Small intestine (tissue), 7 donors: ENCODE measurements around the gene DHRS9. TPM values are rescaled to one million over a fixed set of nuclear protein-coding genes. Genes with fewer than 3 reads are reported as not detected.

Source experiments
- DNase-seq, 2 donors: peaks; one replicate each; pipeline versions ENCODE4 v3.0.0 to v3.0.0-alpha.2; 2013
- FAIRE-seq: peaks from 2 replicates; lab custom pipeline; 2012; peaks lifted over from hg19 to GRCh38; lab: Jason Lieb, UNC
- H3K27ac ChIP-seq, 3 donors: one replicate each; pipeline ENCODE4 v1.5.1; 2013; ENCODE audit warnings: low read length in 2 of 3, mild to moderate bottlenecking in 2 of 3, control low read depth in 1 of 3, inconsistent platforms in 1 of 3, low read depth in 1 of 3, moderate library complexity in 1 of 3
- H3K27me3 ChIP-seq, 3 donors: one replicate each; pipeline ENCODE4 v1.6.1; 2013; ENCODE audit warnings: low read length in 3 of 3, inconsistent platforms in 1 of 3; ENCODE audit not compliant: control insufficient read depth in 3 of 3, insufficient read depth in 3 of 3
- H3K36me3 ChIP-seq, 3 donors: one replicate each; pipeline ENCODE4 v1.6.1; 2013; ENCODE audit warnings: low read length in 3 of 3, inconsistent platforms in 1 of 3, low read depth in 1 of 3, mild to moderate bottlenecking in 1 of 3, moderate library complexity in 1 of 3; ENCODE audit not compliant: control insufficient read depth in 3 of 3, insufficient read depth in 2 of 3
- H3K4me1 ChIP-seq, 3 donors: one replicate each; pipeline ENCODE4 v1.6.1; 2013; ENCODE audit warnings: low read length in 2 of 3, inconsistent platforms in 1 of 3, low read depth in 1 of 3, mild to moderate bottlenecking in 1 of 3, moderate library complexity in 1 of 3; ENCODE audit not compliant: control insufficient read depth in 3 of 3, insufficient read depth in 2 of 3
- H3K4me3 ChIP-seq, 3 donors: one replicate each; pipeline ENCODE4 v1.5.1; 2013; ENCODE audit warnings: low read length in 3 of 3, control low read depth in 1 of 3, inconsistent platforms in 1 of 3, low read depth in 1 of 3, mild to moderate bottlenecking in 1 of 3, moderate library complexity in 1 of 3
- H3K9me3 ChIP-seq, 2 donors: one replicate each; pipeline ENCODE4 v1.6.1; 2013; ENCODE audit warnings: low read depth in 1 of 2, low read length in 1 of 2; ENCODE audit not compliant: control insufficient read depth in 2 of 2, insufficient read depth in 1 of 2
- WGBS, 3 donors: extraction: QIAGEN DNeasy Blood & Tissue Kit; methylation state at CpG; one replicate each; pipeline ENCODE4 v1.1.7; 2013; 5-methylcytosine and 5-hydroxymethylcytosine counted together
- polyA plus RNA-seq, 4 donors: library from polyadenylated mRNA; stranded (reverse) in 3 of 4; unstranded in 1 of 4; fragments of 200-250 nt in 3 of 4; fragments of 120-200 nt in 1 of 4; gene quantifications; one replicate each; pipeline versions ENCODE4 v1.2.1 to v1.2.3, GENCODE V29; 2013
- donor health status: healthy with polysubstance abuse.
- donor health status: control.
- donor health status: control.
- donor health status: Bipolar disorder and iron deficiency.
- donor health status: healthy.

DHRS9 gene
- polyA plus RNA-seq, 4 donors: 0.58 to 1.8 (median 0.92) TPM

GRCh38 chr2:169094676-169095075, 25.3 kb downstream of the DHRS9 start:
- H3K4me1 ChIP-seq: no peaks in the 10 kb centered on the region
- no peak overlapping the region for H3K4me3 ChIP-seq
- H3K9me3 ChIP-seq: no peaks in the 10 kb centered on the region
- no peak for DNase-seq
- H3K36me3 ChIP-seq: no peaks in the 10 kb centered on the region
- no peak for FAIRE-seq
- H3K27ac ChIP-seq: no peak overlapping the region
- 92 to 94% (median 93%) methylated on average over 1 of the region's 1 CpG for WGBS, 3 donors
- no peaks in the 10 kb centered on the region for H3K27me3 ChIP-seq

GRCh38 chr2:169095621-169096105, 26.3 kb downstream of the DHRS9 start:
- no peaks in the 10 kb centered on the region for H3K27me3 ChIP-seq
- 63 to 83% (median 69%) methylated on average over 5 of the region's 5 CpGs for WGBS, 3 donors
- DNase-seq (no peak), FAIRE-seq (no peak)
- no peak overlapping the region for H3K4me3 ChIP-seq
- H3K4me1 ChIP-seq: no peaks in the 10 kb centered on the region
- no peaks in the 10 kb centered on the region for H3K9me3 ChIP-seq
- H3K36me3 ChIP-seq: no peaks in the 10 kb centered on the region
- no peak overlapping the region for H3K27ac ChIP-seq

DNA sequence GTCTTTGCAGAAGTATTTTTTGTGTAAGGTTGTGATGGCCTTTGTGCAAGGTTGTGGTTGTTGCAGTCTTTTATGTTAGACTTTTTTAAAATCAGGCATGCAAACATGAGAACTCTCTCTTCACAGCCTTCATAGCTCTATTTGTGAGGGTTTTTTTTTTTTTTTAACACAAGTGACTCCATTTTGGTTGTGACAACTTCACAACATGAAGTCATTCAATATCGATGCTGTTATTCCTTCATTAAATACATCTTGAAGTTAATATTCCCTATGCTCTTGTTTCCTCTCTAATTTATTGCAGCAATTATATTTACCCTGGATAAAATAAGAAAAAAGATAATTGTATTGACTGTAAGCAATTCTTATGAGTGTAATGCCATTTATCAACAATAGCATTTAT, 35.5 kb downstream of the DHRS9 start:
- H3K27ac ChIP-seq: no peak overlapping the region
- peaks cover 0 to 2% (median 0%) of the 10 kb centered on the region in 3 donors for H3K27me3 ChIP-seq
- WGBS, 3 donors: 82 to 95% (median 83%) methylated on average over 1 of the region's 1 CpG
- H3K36me3 ChIP-seq: no peaks in the 10 kb centered on the region
- DNase-seq (no peak), FAIRE-seq (no peak)
- H3K4me3 ChIP-seq: no peak overlapping the region
- no peaks in the 10 kb centered on the region for H3K9me3 ChIP-seq
- no peaks in the 10 kb centered on the region for H3K4me1 ChIP-seq

- H3K27me3 ChIP-seq: peaks cover 0 to 2% (median 0%) of the 10 kb centered on the region in 3 donors
- H3K4me1 ChIP-seq: no peaks in the 10 kb centered on the region
- H3K9me3 ChIP-seq: no peaks in the 10 kb centered on the region
- no peak overlapping the region for H3K4me3 ChIP-seq
- no peaks in the 10 kb centered on the region for H3K36me3 ChIP-seq
- 52 to 94% (median 53%) methylated on average over 1 of the region's 1 CpG for WGBS, 3 donors
- no peak for FAIRE-seq
- peak overlapping the region in 1 of 3 donors; percentile 27 for H3K27ac ChIP-seq
- DNase-seq: peak in 1 of 2 donors; percentile 31
Measured at GRCh38 chr2:169105476-169105875, 36.1 kb downstream of the DHRS9 start.

GRCh38 chr2:169106134-169106533, 36.8 kb downstream of the DHRS9 start:
- Histone ChIP-seq H3K4me1 (no peaks in the 10 kb centered on the region), H3K4me3 (no peak overlapping the region), H3K27me3 (peaks cover 0 to 2% (median 0%) of the 10 kb centered on the region in 3 donors), H3K9me3 (no peaks in the 10 kb centered on the region), H3K36me3 (no peaks in the 10 kb centered on the region), H3K27ac (peak overlapping the region in 1 of 3 donors; percentile 27)
- DNase-seq (no peak), FAIRE-seq (no peak)
- WGBS, 3 donors: 73 to 92% (median 87%) methylated on average over 2 of the region's 2 CpGs

GRCh38 chr2:169106563-169107545, 37.5 kb downstream of the DHRS9 start:
- 73 to 83% (median 82%) methylated on average over 6 of the region's 6 CpGs for WGBS, 3 donors
- Histone ChIP-seq H3K36me3 (no peaks in the 10 kb centered on the region), H3K4me3 (no peak overlapping the region), H3K27me3 (peaks cover 0 to 2% (median 0%) of the 10 kb centered on the region in 3 donors), H3K9me3 (no peaks in the 10 kb centered on the region), H3K4me1 (no peaks in the 10 kb centered on the region), H3K27ac (peak overlapping the region in 1 of 3 donors; percentile 2)
- FAIRE-seq: no peak
- no peak for DNase-seq

GRCh38 chr2:169107645-169108044, 38.3 kb downstream of the DHRS9 start:
- 60 to 63% (median 60%) methylated on average over 2 of the region's 2 CpGs for WGBS, 3 donors
- H3K27me3 ChIP-seq: peaks cover 0 to 2% (median 0%) of the 10 kb centered on the region in 3 donors
- no peaks in the 10 kb centered on the region for H3K4me1 ChIP-seq
- FAIRE-seq (no peak), DNase-seq (peak in 1 of 2 donors; percentile 59)
- no peaks in the 10 kb centered on the region for H3K36me3 ChIP-seq
- H3K4me3 ChIP-seq: no peak overlapping the region
- peak overlapping the region in 2 of 3 donors; percentile 27 to 44 for H3K27ac ChIP-seq
- no peaks in the 10 kb centered on the region for H3K9me3 ChIP-seq

GRCh38 chr2:169108099-169108884, 38.9 kb downstream of the DHRS9 start:
- H3K27ac ChIP-seq: peak overlapping the region in 2 of 3 donors; percentile 27 to 44
- no peak for FAIRE-seq
- 42 to 56% (median 49%) methylated on average over 3 of the region's 3 CpGs for WGBS, 3 donors

More at GRCh38 chr2:169108099-169108884, 38.9 kb downstream of the DHRS9 start:
- Histone ChIP-seq H3K27me3 (peaks cover 0 to 2% (median 0%) of the 10 kb centered on the region in 3 donors), H3K9me3 (no peaks in the 10 kb centered on the region), H3K36me3 (no peaks in the 10 kb centered on the region), H3K4me3 (no peak overlapping the region), H3K4me1 (no peaks in the 10 kb centered on the region)
- no peak for DNase-seq
